ENCODE data around the gene SLC24A3. TPM values are rescaled to one million over a fixed set of nuclear protein-coding genes. Genes with fewer than 3 reads are reported as not detected.

SLC24A3 gene
- total and polyA plus RNA-seq, 2 experiments from 2014 or later = not detected

DNA sequence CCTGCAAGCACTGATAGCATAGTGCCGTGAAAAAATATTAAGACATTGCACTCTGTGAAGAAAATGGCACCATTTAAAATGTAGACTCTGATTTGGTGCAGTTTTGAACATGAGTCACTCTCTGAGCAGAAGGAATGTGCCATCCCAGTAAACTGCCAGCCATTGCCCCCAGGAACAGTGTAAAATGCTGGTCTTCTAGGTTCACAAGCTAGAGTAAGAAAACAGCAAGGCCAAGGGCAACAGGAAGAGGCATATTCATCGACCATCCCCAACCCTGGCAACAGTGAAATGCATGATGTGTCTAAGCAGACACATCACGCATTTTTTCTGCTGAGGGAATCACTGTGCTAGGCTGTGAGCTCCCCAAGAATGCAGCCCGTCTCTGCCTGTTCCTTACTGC, 382.5 kb downstream of the SLC24A3 start:
- no peak for TF ChIP-seq EZH2 (IDR thresholded peaks at IDR 0.05; ENCODE audit: insufficient read depth, poor library complexity, severe bottlenecking)
- no peak for TF ChIP-seq EZH2phosphoT487 (IDR thresholded peaks at IDR 0.05; ENCODE audit: insufficient read depth, low read depth)
- no peaks in the 10 kb centered on the region for H3F3A ChIP-seq (ENCODE audit: insufficient read depth)
- no peak overlapping the region for H3K4me3 ChIP-seq
- no peaks in the 10 kb centered on the region for H3K27me3 ChIP-seq (replicated peaks; ENCODE audit: insufficient read depth)
- in situ Hi-C loops (cut with MboI) = no loop called here
- no peak overlapping the region for H3K27ac ChIP-seq
- DNase-seq = no peak
- no peaks in the 10 kb centered on the region for H3K4me1 ChIP-seq (ENCODE audit: insufficient read depth)
- no peaks in the 10 kb centered on the region for H3K9me3 ChIP-seq (ENCODE audit: low read depth)
- no peaks in the 10 kb centered on the region for H3K9me2 ChIP-seq (ENCODE audit: insufficient read depth)
- no peak overlapping the region for H3K9ac ChIP-seq
- H3K4me2 ChIP-seq (ENCODE audit: unreplicated experiment) = no peak overlapping the region
- H2AFZ ChIP-seq = no peak overlapping the region
- H3K36me3 ChIP-seq (ENCODE audit: low read depth) = no peaks in the 10 kb centered on the region
- WGBS, 2 experiments (ENCODE audit: low coverage in 1 of 2, low lambda C conversion rate in 2 of 2, missing lambda C conversion rate in 2 of 2) = 53 to 56% methylated on average over 4 of the region's 4 CpGs
- H4K20me1 ChIP-seq (ENCODE audit: insufficient read depth) = no peaks in the 10 kb centered on the region
- H3K79me2 ChIP-seq (ENCODE audit: insufficient read depth) = no peaks in the 10 kb centered on the region

DNA sequence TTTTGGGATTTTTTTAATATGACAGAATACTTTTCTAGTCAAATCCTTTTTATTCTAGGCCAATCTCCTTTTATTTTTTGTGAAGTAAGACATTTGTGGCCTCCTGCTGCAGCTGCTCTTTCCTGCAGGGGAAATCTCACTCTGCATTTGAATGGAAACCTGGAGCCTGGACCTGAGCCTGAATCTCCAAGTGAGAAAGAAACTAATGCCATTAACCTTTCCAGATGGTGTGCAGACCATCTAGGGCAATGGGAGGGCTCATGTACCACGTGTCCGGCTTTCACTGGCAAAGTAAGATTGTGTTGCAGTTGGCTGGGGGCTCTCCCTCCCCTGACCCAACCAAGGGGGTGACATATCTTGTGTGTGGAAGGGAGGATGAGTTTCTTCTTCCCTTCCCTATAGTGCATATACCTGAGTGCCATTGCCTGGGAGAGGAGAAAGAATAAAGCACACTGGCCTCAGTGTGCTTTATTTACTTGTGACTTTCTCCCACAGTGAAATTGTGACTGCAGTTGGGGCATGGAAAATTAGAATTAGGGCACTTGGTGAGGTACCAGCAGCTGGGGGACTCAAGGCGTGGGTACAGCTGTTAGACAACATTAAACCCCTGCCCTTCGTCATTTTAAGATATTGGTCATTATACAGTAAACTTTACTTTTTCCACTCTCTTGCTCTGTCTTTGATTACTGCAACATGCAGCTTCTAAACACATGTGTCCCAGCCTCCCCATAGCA, 385.8 kb downstream of the SLC24A3 start:
- Histone ChIP-seq H4K20me1 (ENCODE audit: insufficient read depth) (no peaks in the 10 kb centered on the region), H3K4me1 (ENCODE audit: insufficient read depth) (no peaks in the 10 kb centered on the region), H3F3A (ENCODE audit: insufficient read depth) (no peaks in the 10 kb centered on the region), H3K27ac (no peak overlapping the region), H3K9ac (no peak overlapping the region), H3K27me3 (replicated peaks; ENCODE audit: insufficient read depth) (no peaks in the 10 kb centered on the region), H3K9me3 (ENCODE audit: low read depth) (no peaks in the 10 kb centered on the region), H2AFZ (no peak overlapping the region), H3K36me3 (ENCODE audit: low read depth) (no peaks in the 10 kb centered on the region), H3K4me3 (no peak overlapping the region), H3K79me2 (ENCODE audit: insufficient read depth) (no peaks in the 10 kb centered on the region), H3K4me2 (ENCODE audit: unreplicated experiment) (no peak overlapping the region), H3K9me2 (ENCODE audit: insufficient read depth) (no peaks in the 10 kb centered on the region)
- in situ Hi-C loops (cut with MboI) = no loop called here
- TF ChIP-seq EZH2phosphoT487 (IDR thresholded peaks at IDR 0.05; ENCODE audit: insufficient read depth, low read depth) (no peak), EZH2 (IDR thresholded peaks at IDR 0.05; ENCODE audit: insufficient read depth, poor library complexity, severe bottlenecking) (no peak)
- DNase-seq = no peak
- WGBS, 2 experiments (ENCODE audit: low coverage in 1 of 2, low lambda C conversion rate in 2 of 2, missing lambda C conversion rate in 2 of 2) = 33 to 45% methylated on average over 4 of the region's 4 CpGs

DNA sequence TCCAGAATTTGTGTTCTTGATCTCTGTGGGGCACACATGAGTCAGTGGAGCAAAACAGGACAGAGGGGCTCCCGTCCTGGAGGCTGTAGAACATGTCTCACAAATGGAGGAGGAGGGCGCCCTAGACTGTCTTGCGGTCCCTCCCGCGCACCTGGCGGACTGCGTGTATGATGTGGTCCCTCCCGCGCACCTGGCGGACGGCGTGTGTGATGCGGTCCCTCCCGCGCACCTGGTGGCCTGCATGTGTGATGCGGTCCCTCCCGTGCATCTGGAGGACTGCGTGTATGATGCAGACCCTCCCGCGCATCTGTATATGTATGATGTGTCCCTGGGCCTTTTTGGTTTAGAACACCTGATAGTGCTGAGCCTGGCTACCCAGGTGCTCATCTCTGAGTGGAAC, 386.8 kb downstream of the SLC24A3 start:
- Histone ChIP-seq H3K36me3 (ENCODE audit: low read depth) (no peaks in the 10 kb centered on the region), H3K79me2 (ENCODE audit: insufficient read depth) (no peaks in the 10 kb centered on the region), H3K4me3 (no peak overlapping the region), H3F3A (ENCODE audit: insufficient read depth) (no peaks in the 10 kb centered on the region), H3K4me1 (ENCODE audit: insufficient read depth) (no peaks in the 10 kb centered on the region), H3K9me3 (ENCODE audit: low read depth) (no peaks in the 10 kb centered on the region), H4K20me1 (ENCODE audit: insufficient read depth) (no peaks in the 10 kb centered on the region), H3K9me2 (ENCODE audit: insufficient read depth) (no peaks in the 10 kb centered on the region), H3K27me3 (replicated peaks; ENCODE audit: insufficient read depth) (no peaks in the 10 kb centered on the region), H3K27ac (no peak overlapping the region), H3K4me2 (ENCODE audit: unreplicated experiment) (no peak overlapping the region), H3K9ac (no peak overlapping the region), H2AFZ (no peak overlapping the region)
- WGBS, 2 experiments (ENCODE audit: low coverage in 1 of 2, low lambda C conversion rate in 2 of 2, missing lambda C conversion rate in 2 of 2) = 86 to 88% methylated on average over 19 to 20 of the region's 20 CpGs
- TF ChIP-seq EZH2 (IDR thresholded peaks at IDR 0.05; ENCODE audit: insufficient read depth, poor library complexity, severe bottlenecking) (no peak), EZH2phosphoT487 (IDR thresholded peaks at IDR 0.05; ENCODE audit: insufficient read depth, low read depth) (no peak)
- no peak for DNase-seq
- in situ Hi-C loops (cut with MboI) = no loop called here

GRCh38 chr20:19600042-19600441, 387.6 kb downstream of the SLC24A3 start:
- no peaks in the 10 kb centered on the region for H3F3A ChIP-seq (ENCODE audit: insufficient read depth)
- no peaks in the 10 kb centered on the region; the same call in 1 of the 2 replicates for H3K27me3 ChIP-seq (replicated peaks; ENCODE audit: insufficient read depth)
- no peak overlapping the region for H3K4me2 ChIP-seq (ENCODE audit: unreplicated experiment)
- no peaks in the 10 kb centered on the region for H3K9me3 ChIP-seq (ENCODE audit: low read depth)
- no peaks in the 10 kb centered on the region for H3K4me1 ChIP-seq (ENCODE audit: insufficient read depth)
- no peak for TF ChIP-seq EZH2 (IDR thresholded peaks at IDR 0.05; ENCODE audit: insufficient read depth, poor library complexity, severe bottlenecking)
- TF ChIP-seq EZH2phosphoT487 (IDR thresholded peaks at IDR 0.05; ENCODE audit: insufficient read depth, low read depth) = no peak
- H3K36me3 ChIP-seq (ENCODE audit: low read depth) = no peaks in the 10 kb centered on the region
- DNase-seq = no peak
- in situ Hi-C loops (cut with MboI) = no loop called here
- H3K4me3 ChIP-seq = no peak overlapping the region
- no peaks in the 10 kb centered on the region for H3K9me2 ChIP-seq (ENCODE audit: insufficient read depth)
- no peak overlapping the region for H3K9ac ChIP-seq
- H4K20me1 ChIP-seq (ENCODE audit: insufficient read depth) = no peaks in the 10 kb centered on the region
- no peak overlapping the region for H2AFZ ChIP-seq
- H3K27ac ChIP-seq = no peak overlapping the region
- no peaks in the 10 kb centered on the region for H3K79me2 ChIP-seq (ENCODE audit: insufficient read depth)
- WGBS, 2 experiments (ENCODE audit: low coverage in 1 of 2, low lambda C conversion rate in 2 of 2, missing lambda C conversion rate in 2 of 2) = 47 to 49% methylated on average over 6 to 7 of the region's 7 CpGs
